H1 (cell line): ENCODE results near the gene CEP135. TPM values are rescaled to one million over a fixed set of nuclear protein-coding genes. Genes with fewer than 3 reads are reported as not detected.

Source experiments
- BACH1 ChIP-seq: IDR thresholded peaks from 2 replicates; pipeline ENCODE4 v1.6.1; 2012; ENCODE audit warnings: low read length, improper control_type of control experiment
- GTF2F1 ChIP-seq: IDR thresholded peaks from 2 replicates; pipeline ENCODE4 v1.6.1; 2012; ENCODE audit warnings: low read depth, low read length, improper control_type of control experiment, borderline replicate concordance
- NANOG ChIP-seq: IDR thresholded peaks from 2 replicates; pipeline ENCODE4 v1.6.1; 2011; ENCODE audit warnings: low read length, low read depth, mild to moderate bottlenecking, inconsistent platforms; ENCODE audit not compliant: insufficient read depth, poor library complexity, severe bottlenecking
- SIX5 ChIP-seq: IDR thresholded peaks from 2 replicates; pipeline ENCODE4 v1.6.1; 2011; ENCODE audit warnings: mild to moderate bottlenecking, low read depth, low read length
- TAF7 ChIP-seq: optimal IDR thresholded peaks from 2 replicates; pipeline ENCODE3; 2011; ENCODE audit warnings: low read depth, mild to moderate bottlenecking, inconsistent platforms, low read length, moderate library complexity, borderline replicate concordance
- USF2 ChIP-seq: IDR thresholded peaks from 2 replicates; pipeline ENCODE4 v1.6.1; 2011; ENCODE audit warnings: low read length, improper control_type of control experiment
- polyA plus RNA-seq, 7 experiments: library from polyadenylated mRNA; depleted of rRNA in 3 of 7; stranded (reverse) in 5 of 7; unstranded in 2 of 7; fragments of >200 nt in 5 of 7; fragments of 200-250 nt in 2 of 7; gene quantifications; 1 replicate in 5 of 7; 2 replicates in 1 of 7; 4 replicates in 1 of 7; pipeline versions ENCODE4 v1.2.1 to v1.2.3, GENCODE V29; 2011 to 2013; ENCODE audit warnings: missing spikeins in 2 of 7, mixed read lengths in 2 of 7
- total RNA-seq: library from RNA; stranded (reverse); fragmentation: NEBNext Ultra II Directional; extraction: Animal tissue kit (Norgen Biotek cat#: 25700); gene quantifications from 2 replicates; pipeline ENCODE4 v1.2.1, GENCODE V29; 2021

Gene CEP135
- total and polyA plus RNA-seq, 2 of the 8 experiments (the other 6 are each of a cell fraction or from before 2014, with no cell fraction given), result 2.7 to 14.5 TPM

GRCh38 chr4:55921093-55921492, 27.7 kb upstream of the CEP135 start (continued):
- TF ChIP-seq BACH1 (no peak), TAF7 (no peak), NANOG (no peak), USF2 (no peak), GTF2F1 (no peak), SIX5 (no peak)
